K562 (cell line): Measurements from ENCODE around the gene PLXNB2. TPM values are rescaled to one million over a fixed set of nuclear protein-coding genes. Genes with fewer than 3 reads are reported as not detected.
A peak's percentile ranks its signal among the peaks of the same experiment; 100 is the strongest.

Experiments used
- ATF2 ChIP-seq: sonication (generic); formaldehyde crosslinking; IDR thresholded peaks from 2 replicates; pipeline ENCODE4 v1.8.1; 2022; ENCODE audit warnings: missing genetic modification reagents
- DACH1 ChIP-seq: fragments of 450-650 bp; IDR thresholded peaks from 2 replicates; pipeline ENCODE4 v1.6.1; 2018; ENCODE audit not compliant: partially characterized antibody
- FOXO4 ChIP-seq: fragments of 450-650 bp; formaldehyde crosslinking; IDR thresholded peaks from 2 replicates; pipeline ENCODE4 v1.4.0; 2020; ENCODE audit warnings: mild to moderate bottlenecking, moderate library complexity
- GTF2F1 ChIP-seq: IDR thresholded peaks from 2 replicates; pipeline ENCODE4 v1.6.1; 2011; ENCODE audit warnings: low read depth, low read length, improper control_type of control experiment
- HDAC1 ChIP-seq, 2 experiments: fragments of 450-650 bp; IDR thresholded peaks; 2 replicates each; pipeline ENCODE4 v1.6.1; 2016 to 2017; ENCODE audit warnings: inconsistent platforms in 1 of 2, mild to moderate bottlenecking in 1 of 2, moderate library complexity in 1 of 2
- KDM1A ChIP-seq, 2 experiments: fragments of 450-650 bp; IDR thresholded peaks; 2 replicates each; pipeline ENCODE4 v1.6.1; 2016; ENCODE audit warnings: mild to moderate bottlenecking in 2 of 2
- MYBL2 ChIP-seq, 2 experiments: fragments of 450-650 bp in 1 of 2; sonication (generic) in 1 of 2; formaldehyde crosslinking in 1 of 2; IDR thresholded peaks; 2 replicates each; pipeline versions ENCODE4 v1.6.1 to v1.8.1; 2017 to 2022; ENCODE audit warnings: borderline replicate concordance in 1 of 2, inconsistent platforms in 1 of 2, low read depth in 1 of 2, mild to moderate bottlenecking in 1 of 2, missing genetic modification reagents in 1 of 2, moderate library complexity in 1 of 2
- NR2C2 ChIP-seq, 2 experiments: fragments of 200-800 bp in 1 of 2; sonication (Bioruptor generic) in 1 of 2; sonication (generic) in 1 of 2; formaldehyde crosslinking in 1 of 2; IDR thresholded peaks; 2 replicates each; pipeline versions ENCODE4 v1.6.1 to v1.8.0; 2016 to 2022; ENCODE audit warnings: mild to moderate bottlenecking in 1 of 2, missing compliant biosample characterization in 1 of 2, missing genetic modification characterization in 1 of 2, missing genetic modification reagents in 1 of 2
- SIN3A ChIP-seq, 2 experiments: fragments of 150-350 bp in 1 of 2; IDR thresholded peaks; 2 replicates each; pipeline ENCODE4 v1.6.1; 2011 to 2016; ENCODE audit warnings: borderline replicate concordance in 2 of 2, low read depth in 2 of 2, low read length in 2 of 2, mild to moderate bottlenecking in 2 of 2, moderate library complexity in 2 of 2; ENCODE audit not compliant: control insufficient read depth in 1 of 2
- SNIP1 ChIP-seq: fragments of 450-650 bp; IDR thresholded peaks from 2 replicates; pipeline ENCODE4 v1.7.1; 2017; ENCODE audit warnings: low read depth, mild to moderate bottlenecking
- SOX6 ChIP-seq: fragments of 450-650 bp; IDR thresholded peaks from 2 replicates; pipeline ENCODE4 v1.6.1; 2014; ENCODE audit warnings: mild to moderate bottlenecking
- SP1 ChIP-seq: sonication (generic); formaldehyde crosslinking; IDR thresholded peaks from 2 replicates; pipeline ENCODE4 v1.8.1; 2022; ENCODE audit warnings: mild to moderate bottlenecking, missing genetic modification reagents
- TGIF2 ChIP-seq: sonication (generic); formaldehyde crosslinking; IDR thresholded peaks from 2 replicates; pipeline ENCODE4 v1.8.1; 2022; ENCODE audit warnings: mild to moderate bottlenecking, missing genetic modification reagents, moderate library complexity
- TSC22D4 ChIP-seq: fragments of 450-650 bp; IDR thresholded peaks from 2 replicates; pipeline ENCODE4 v1.6.1; 2016; ENCODE audit warnings: missing genetic modification characterization, missing biosample characterization, control low read depth
- XRCC3 ChIP-seq: fragments of 450-650 bp; IDR thresholded peaks from 2 replicates; pipeline ENCODE4 v1.6.1; 2017; ENCODE audit warnings: mild to moderate bottlenecking, moderate library complexity
- ZBTB26 ChIP-seq: fragments of 450-650 bp; formaldehyde crosslinking; IDR thresholded peaks from 2 replicates; pipeline ENCODE4 v1.4.0; 2022; ENCODE audit warnings: missing genetic modification characterization
- ZBTB7A ChIP-seq: IDR thresholded peaks from 2 replicates; pipeline ENCODE4 v1.6.1; 2011; ENCODE audit warnings: low read depth, mild to moderate bottlenecking, low read length, moderate library complexity, borderline replicate concordance; ENCODE audit not compliant: control insufficient read depth
- ZNF282 ChIP-seq: sonication (generic); formaldehyde crosslinking; IDR thresholded peaks from 2 replicates; pipeline ENCODE4 v1.8.1; 2023; ENCODE audit warnings: missing genetic modification reagents
- ZNF764 ChIP-seq: fragments of 250-450 bp; sonication (Bioruptor Pico); IDR thresholded peaks from 2 replicates; pipeline ENCODE4 v1.4.0; 2020; ENCODE audit warnings: low read depth, mild to moderate bottlenecking, moderate library complexity
- ZNF780A ChIP-seq: fragments of 250-450 bp; sonication (Bioruptor Pico); IDR thresholded peaks from 2 replicates; pipeline ENCODE4 v1.5.0; 2021; ENCODE audit warnings: mild to moderate bottlenecking
- polyA plus RNA-seq, 8 experiments: library from polyadenylated mRNA; depleted of rRNA in 4 of 8; stranded (reverse) in 5 of 8; unstranded in 3 of 8; fragments of >200 nt; fragmentation: Nextera tagmentation in 2 of 8; fragmentation: Illumina TruSeq in 1 of 8; extraction: Ambion mirVana in 2 of 8; extraction: Trizol in 1 of 8; gene quantifications; 2 replicates each; pipeline versions ENCODE4 v1.2.1 to v1.2.3, GENCODE V29; 2011 to 2014; ENCODE audit warnings: inconsistent platforms in 1 of 8, missing spikeins in 1 of 8
- total RNA-seq, 7 experiments: library from RNA; depleted of rRNA in 6 of 7; stranded (reverse); fragments of >200 nt in 6 of 7; fragmentation: Illumina TruSeq in 2 of 7; extraction: Trizol in 2 of 7; gene quantifications; 2 replicates each; pipeline versions ENCODE4 v1.2.1 to v1.2.3, GENCODE V29; 2011 to 2021; ENCODE audit warnings: low replicate concordance in 1 of 7
- TF ChIP-seq, protein P1 (sequence below): conservative IDR thresholded peaks from 2 replicates; pipeline ENCODE4 v1.6.1; 2011; ENCODE audit warnings: low read depth, mild to moderate bottlenecking, low read length; ENCODE audit not compliant: control insufficient read depth

The PLXNB2 gene
- total and polyA plus RNA-seq, 9 of the 15 experiments (the other 6 are each of a cell fraction or from before 2014, with no cell fraction given): 0.15 to 45.1 (median 13.6) TPM

GRCh38 chr22:50261615-50262459 lies 45.6 kb downstream of the PLXNB2 start, which contains the start of gene MAPK12 (continued):
- TF ChIP-seq ZBTB26 (CRISPR knock-in tag) (no peak), ZNF780A (no peak), ZNF764 (CRISPR knock-in tag) (no peak), KDM1A (IDR thresholded peaks at IDR 0.05) (no peak), NR2C2 (CRISPR knock-in tag; IDR thresholded peaks at IDR 0.05) (no peak), NR2C2 (tag; IDR thresholded peaks at IDR 0.05) (peak; percentile 45; the same call in 1 of the 2 replicates), ZNF282 (CRISPR knock-in tag) (no peak), FOXO4 (no peak), SNIP1 (no peak), SOX6 (no peak), TSC22D4 (no peak), HDAC1 (IDR thresholded peaks at IDR 0.05) (no peak), GTF2F1 (no peak), SP1 (CRISPR knock-in tag) (no peak), DACH1 (no peak), TGIF2 (CRISPR knock-in tag) (no peak), ZBTB7A (peak; percentile 86; the same call in 1 of the 2 replicates), ATF2 (no peak), SIN3A (IDR thresholded peaks at IDR 0.05; ENCODE audit: borderline replicate concordance in 2 of 2, control insufficient read depth in 1 of 2, low read depth in 2 of 2, low read length in 2 of 2) (no peak), MYBL2 (IDR thresholded peaks at IDR 0.05; ENCODE audit: low read depth) (no peak), MYBL2 (CRISPR knock-in tag; IDR thresholded peaks at IDR 0.05; ENCODE audit: borderline replicate concordance) (no peak), XRCC3 (no peak)
- TF ChIP-seq, protein P1, sequence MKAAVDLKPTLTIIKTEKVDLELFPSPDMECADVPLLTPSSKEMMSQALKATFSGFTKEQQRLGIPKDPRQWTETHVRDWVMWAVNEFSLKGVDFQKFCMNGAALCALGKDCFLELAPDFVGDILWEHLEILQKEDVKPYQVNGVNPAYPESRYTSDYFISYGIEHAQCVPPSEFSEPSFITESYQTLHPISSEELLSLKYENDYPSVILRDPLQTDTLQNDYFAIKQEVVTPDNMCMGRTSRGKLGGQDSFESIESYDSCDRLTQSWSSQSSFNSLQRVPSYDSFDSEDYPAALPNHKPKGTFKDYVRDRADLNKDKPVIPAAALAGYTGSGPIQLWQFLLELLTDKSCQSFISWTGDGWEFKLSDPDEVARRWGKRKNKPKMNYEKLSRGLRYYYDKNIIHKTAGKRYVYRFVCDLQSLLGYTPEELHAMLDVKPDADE: no peak; the same call in 1 of the 2 replicates
